ENCODE data around the gene SAPCD2. TPM values are rescaled to one million over a fixed set of nuclear protein-coding genes. Genes with fewer than 3 reads are reported as not detected.
"Not testable (repeated sequence)": the region's sequence is repeated elsewhere in the genome, so short reads cannot be mapped to it uniquely, and the experiment has no call there.

The SAPCD2 gene
- 10 to 100 TPM; 15.2 to 15.4 TPM for total RNA-seq

- Mint-ChIP-seq H3K27me3 (peaks cover 4% of the 10 kb centered on the region), H3K9me3 (no peaks in the 10 kb centered on the region), H3K27ac (peak within 1 kb of the TSS; percentile 46), H3K4me3 (peak within 1 kb of the TSS; percentile 74), H3K36me3 (no peaks in the 10 kb centered on the region), H3K4me1 (peaks cover 8% of the 10 kb centered on the region)
- DNase-seq = peak; percentile 89
These were observed at the start of gene SAPCD2 for GRCh38 chr9:137070201-137070905. Gene SAPCD2, minus strand, starts transcription at chr9:137070557. Its CDS starts 97 bp downstream, at chr9:137070460.

- peaks cover 15% of the 10 kb centered on the region for H3K4me1 Mint-ChIP-seq
- H3K9me3 Mint-ChIP-seq, H3K27ac Mint-ChIP-seq, H3K36me3 Mint-ChIP-seq, H3K4me3 Mint-ChIP-seq, H3K27me3 Mint-ChIP-seq, DNase-seq: not testable (repeated sequence)
These were observed 47.8 kb upstream of the SAPCD2 start for GRCh38 chr9:137118092-137118603.

- H3K4me1 Mint-ChIP-seq = peaks cover 16% of the 10 kb centered on the region
- no peak for DNase-seq
- no peak overlapping the region for H3K4me3 Mint-ChIP-seq
- H3K27me3 Mint-ChIP-seq = no peaks in the 10 kb centered on the region
- H3K36me3 Mint-ChIP-seq = peaks cover 8% of the 10 kb centered on the region
- no peaks in the 10 kb centered on the region for H3K9me3 Mint-ChIP-seq
- no peak overlapping the region for H3K27ac Mint-ChIP-seq
These were observed 46.9 kb upstream of the SAPCD2 start for GRCh38 chr9:137117269-137117731.

GRCh38 chr9:137116728-137117127 lies 46.4 kb upstream of the SAPCD2 start:
- peaks cover 14% of the 10 kb centered on the region for H3K4me1 Mint-ChIP-seq
- no peak for DNase-seq
- H3K9me3 Mint-ChIP-seq = no peaks in the 10 kb centered on the region
- H3K4me3 Mint-ChIP-seq = no peak overlapping the region
- no peak overlapping the region for H3K27ac Mint-ChIP-seq
- H3K27me3 Mint-ChIP-seq = no peaks in the 10 kb centered on the region
- H3K36me3 Mint-ChIP-seq = peaks cover 8% of the 10 kb centered on the region

- peaks cover 12% of the 10 kb centered on the region for H3K4me1 Mint-ChIP-seq
- no peak overlapping the region for H3K4me3 Mint-ChIP-seq
- H3K36me3 Mint-ChIP-seq = peaks cover 8% of the 10 kb centered on the region
- H3K27ac Mint-ChIP-seq = no peak overlapping the region
- no peaks in the 10 kb centered on the region for H3K9me3 Mint-ChIP-seq
- H3K27me3 Mint-ChIP-seq = no peaks in the 10 kb centered on the region
- no peak for DNase-seq
These were observed 45.7 kb upstream of the SAPCD2 start for GRCh38 chr9:137116027-137116507.

- Mint-ChIP-seq H3K27me3 (no peaks in the 10 kb centered on the region), H3K36me3 (peaks cover 11% of the 10 kb centered on the region), H3K9me3 (no peaks in the 10 kb centered on the region), H3K4me1 (peaks cover 12% of the 10 kb centered on the region), H3K4me3 (peak overlapping the region; percentile 18), H3K27ac (no peak overlapping the region)
- DNase-seq = no peak
These were observed 45.2 kb upstream of the SAPCD2 start for GRCh38 chr9:137115394-137116026.

- H3K27me3 Mint-ChIP-seq = no peaks in the 10 kb centered on the region
- no peaks in the 10 kb centered on the region for H3K9me3 Mint-ChIP-seq
- peak within 1 kb of the TSS; percentile 84 for H3K27ac Mint-ChIP-seq
- peak within 1 kb of the TSS; percentile 83 for H3K4me3 Mint-ChIP-seq
- peak; percentile 88 for DNase-seq
- H3K4me1 Mint-ChIP-seq = peaks cover 12% of the 10 kb centered on the region
- peaks cover 11% of the 10 kb centered on the region for H3K36me3 Mint-ChIP-seq
These were observed 44.4 kb upstream of the SAPCD2 start, which contains the start of gene DPP7 for GRCh38 chr9:137114613-137115393. Gene DPP7, minus strand, starts transcription at chr9:137114733. Its CDS starts 20 bp downstream, at chr9:137114713.

GRCh38 chr9:137114220-137114612 lies 43.9 kb upstream of the SAPCD2 start:
- Mint-ChIP-seq H3K9me3 (no peaks in the 10 kb centered on the region), H3K4me3 (peak overlapping the region; percentile 76), H3K27ac (peak overlapping the region; percentile 56), H3K4me1 (peaks cover 10% of the 10 kb centered on the region), H3K36me3 (peaks cover 11% of the 10 kb centered on the region), H3K27me3 (no peaks in the 10 kb centered on the region)
- DNase-seq = no peak

- peak; percentile 46 for DNase-seq
- Mint-ChIP-seq H3K4me3 (peak overlapping the region; percentile 83), H3K9me3 (no peaks in the 10 kb centered on the region), H3K36me3 (peaks cover 11% of the 10 kb centered on the region), H3K27me3 (no peaks in the 10 kb centered on the region), H3K27ac (peak overlapping the region; percentile 84), H3K4me1 (peaks cover 6% of the 10 kb centered on the region)
These were observed 43.2 kb upstream of the SAPCD2 start for GRCh38 chr9:137113385-137114159.

GRCh38 chr9:137112564-137113384 lies 42.4 kb upstream of the SAPCD2 start:
- H3K36me3 Mint-ChIP-seq = peaks cover 11% of the 10 kb centered on the region
- peaks cover 6% of the 10 kb centered on the region for H3K4me1 Mint-ChIP-seq
- no peak for DNase-seq
- no peaks in the 10 kb centered on the region for H3K27me3 Mint-ChIP-seq
- peak overlapping the region; percentile 84 for H3K27ac Mint-ChIP-seq
- H3K4me3 Mint-ChIP-seq = peak overlapping the region; percentile 83
- H3K9me3 Mint-ChIP-seq = no peaks in the 10 kb centered on the region

- Mint-ChIP-seq H3K27ac (no peak overlapping the region), H3K4me1 (peaks cover 6% of the 10 kb centered on the region), H3K4me3 (no peak overlapping the region), H3K27me3 (no peaks in the 10 kb centered on the region), H3K36me3 (peaks cover 11% of the 10 kb centered on the region), H3K9me3 (no peaks in the 10 kb centered on the region)
- no peak for DNase-seq
These were observed 41.6 kb upstream of the SAPCD2 start for GRCh38 chr9:137111788-137112563.

GRCh38 chr9:137110911-137111787 lies 40.8 kb upstream of the SAPCD2 start:
- DNase-seq = no peak
- H3K4me1 Mint-ChIP-seq = peaks cover 6% of the 10 kb centered on the region
- H3K27ac Mint-ChIP-seq = peak overlapping the region; percentile 47
- H3K9me3 Mint-ChIP-seq = no peaks in the 10 kb centered on the region
- H3K4me3 Mint-ChIP-seq = peak overlapping the region; percentile 29
- H3K36me3 Mint-ChIP-seq = peaks cover 11% of the 10 kb centered on the region
- H3K27me3 Mint-ChIP-seq = no peaks in the 10 kb centered on the region
